ENCODE results near the gene AKT2.
"Not testable (repeated sequence)": the region's sequence is repeated elsewhere in the genome, so short reads cannot be mapped to it uniquely, and the experiment has no call there.

The AKT2 gene

DNA sequence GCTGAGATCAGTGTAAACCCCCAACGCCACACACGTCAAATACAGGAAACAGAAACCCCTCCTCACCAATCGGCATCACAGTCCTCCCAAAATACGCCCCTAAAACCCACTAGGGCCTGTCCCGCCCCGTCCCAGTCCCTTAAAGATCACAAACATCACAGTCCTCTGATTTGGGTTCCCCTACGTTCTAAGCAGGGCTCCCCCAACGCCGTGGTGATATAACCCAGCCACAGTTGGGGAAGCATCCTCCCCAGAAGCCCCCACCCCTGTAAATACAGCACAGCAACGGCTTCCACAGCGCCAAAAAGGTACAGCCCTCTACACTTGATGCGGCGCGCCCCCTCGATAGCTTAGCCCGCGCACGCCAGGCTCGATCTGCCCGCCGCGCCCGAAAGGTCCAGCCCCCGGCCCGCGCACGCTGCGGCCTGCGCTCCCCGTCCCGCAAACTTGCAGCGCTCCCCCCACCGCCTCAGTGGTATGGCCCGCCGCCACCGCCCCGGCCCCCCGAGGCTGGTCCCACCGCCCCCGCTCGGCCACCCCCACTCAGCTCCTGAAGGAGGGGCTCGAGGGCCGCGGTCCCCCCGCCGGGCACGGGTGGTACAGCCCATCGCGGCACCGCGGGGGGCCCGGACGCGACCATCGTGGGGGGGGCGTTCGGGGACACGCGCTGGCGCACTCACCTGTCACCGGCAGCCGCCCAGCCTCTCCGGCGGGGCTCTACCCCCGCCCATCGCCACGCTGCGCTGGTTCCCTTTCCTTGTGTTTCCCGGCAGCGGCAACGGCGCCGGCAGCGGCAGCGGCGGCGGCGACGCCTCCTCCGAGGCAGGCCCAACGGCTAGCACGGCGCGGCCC is at the start of gene AKT2:
AKT2 (minus strand) TSS at position 845 of the 852 bp plus-strand sequence. CDS start 20,078 bp downstream, outside the sequence.
- no peak for DNase-seq (ENCODE audit: low read depth)

- not testable (repeated sequence) for DNase-seq (ENCODE audit: low read depth)
Observed at GRCh38 chr19:40333083-40333482, 47.9 kb upstream of the AKT2 start.

GRCh38 chr19:40332669-40333068 is 47.5 kb upstream of the AKT2 start:
- no peak for DNase-seq (ENCODE audit: low read depth)

DNA sequence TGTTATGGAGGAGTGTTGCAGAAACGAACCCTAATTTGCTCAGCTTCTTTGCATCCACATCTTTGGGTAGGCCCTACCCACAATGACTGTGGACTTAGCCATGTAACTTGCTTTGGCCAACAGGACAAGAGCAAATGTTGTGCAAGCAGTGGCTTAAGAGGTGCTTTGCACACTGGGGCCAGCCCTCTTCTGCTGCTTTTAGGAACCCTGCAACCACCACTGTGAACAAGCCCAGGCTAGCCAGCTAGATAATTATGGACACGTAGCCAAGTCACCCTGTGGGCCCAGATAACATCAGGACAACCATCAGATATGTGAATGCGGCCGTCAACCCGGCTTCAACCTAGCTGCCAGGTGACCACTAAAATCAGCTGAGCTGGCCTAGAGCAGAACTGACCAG is 45.9 kb upstream of the AKT2 start:
- DNase-seq (ENCODE audit: low read depth), result no peak

DNA sequence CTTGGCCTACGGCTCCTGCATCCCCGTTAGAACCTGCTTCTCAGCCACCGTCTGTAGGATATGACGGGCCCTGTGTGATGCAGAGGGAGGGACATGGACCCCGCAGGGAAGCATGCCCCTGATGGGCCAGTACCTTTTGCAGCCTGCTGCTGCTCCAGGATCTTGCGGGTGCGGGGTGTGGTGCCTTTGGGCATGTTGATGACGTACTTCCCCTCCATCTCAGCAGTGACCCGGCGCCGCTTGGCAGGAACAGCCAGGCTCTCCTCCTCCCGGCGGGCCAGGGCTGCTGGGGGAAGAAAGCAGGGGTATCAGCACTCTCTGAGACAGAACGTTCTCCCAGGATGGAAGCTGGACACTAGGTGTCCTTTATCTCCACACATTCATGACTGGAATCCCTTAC is 41.1 kb upstream of the AKT2 start:
- DNase-seq (ENCODE audit: low read depth), result no peak

DNA sequence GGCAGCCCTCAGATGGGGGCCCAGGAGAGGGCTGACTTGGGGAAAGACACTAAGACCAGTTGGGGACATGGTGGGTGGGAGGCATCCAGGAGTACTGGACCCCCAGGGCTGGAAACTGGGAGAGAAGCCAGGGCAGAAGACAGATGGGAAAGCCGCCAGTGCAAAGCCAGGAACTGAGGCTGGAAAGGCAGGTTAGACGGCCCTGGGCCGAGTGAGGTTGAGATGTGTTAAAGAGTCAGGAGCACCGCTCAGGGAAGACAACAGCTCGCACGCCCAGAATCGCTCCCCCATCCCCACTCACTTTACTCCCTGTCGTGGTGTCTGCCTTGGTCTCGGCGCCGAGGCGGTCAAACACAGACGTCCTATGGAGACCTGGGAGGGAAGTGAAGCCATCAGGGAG is 38.6 kb upstream of the AKT2 start:
- no peak for DNase-seq (ENCODE audit: low read depth)

DNA sequence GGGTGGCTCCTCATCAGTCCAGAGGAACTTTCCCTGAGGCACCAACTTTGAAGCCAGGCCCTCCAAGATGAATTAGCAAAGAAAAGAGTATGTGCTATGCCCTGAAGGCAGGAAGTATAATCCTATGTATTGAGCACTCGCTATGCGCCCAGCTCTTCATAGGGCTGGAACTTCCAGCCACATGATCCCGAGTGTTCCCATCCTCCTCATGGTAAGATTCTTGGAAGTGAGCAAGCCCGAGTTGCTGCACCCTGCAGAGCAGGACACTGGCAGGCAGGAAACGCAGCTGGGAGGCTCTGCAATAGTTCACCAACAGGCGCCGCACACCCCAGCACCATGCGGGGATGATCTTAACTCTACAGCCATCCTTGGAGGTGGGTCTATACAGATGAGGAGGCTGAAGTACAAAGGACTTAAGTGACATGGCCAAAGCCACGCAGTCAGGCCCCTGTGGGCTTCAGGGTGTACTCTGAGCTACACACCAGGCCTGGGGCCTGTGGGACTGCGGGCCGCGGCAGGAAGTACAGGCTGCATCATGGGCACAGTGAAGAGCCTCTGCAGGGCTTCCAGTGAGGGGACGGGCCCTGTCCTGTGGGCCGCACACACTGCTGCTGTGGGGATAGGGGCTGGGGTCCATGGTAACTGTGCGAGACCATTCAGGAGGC is 37.9 kb upstream of the AKT2 start:
- no peak for DNase-seq (ENCODE audit: low read depth)

- no peak for DNase-seq (ENCODE audit: low read depth)
Observed at GRCh38 chr19:40322271-40322610, 37.1 kb upstream of the AKT2 start.

DNA sequence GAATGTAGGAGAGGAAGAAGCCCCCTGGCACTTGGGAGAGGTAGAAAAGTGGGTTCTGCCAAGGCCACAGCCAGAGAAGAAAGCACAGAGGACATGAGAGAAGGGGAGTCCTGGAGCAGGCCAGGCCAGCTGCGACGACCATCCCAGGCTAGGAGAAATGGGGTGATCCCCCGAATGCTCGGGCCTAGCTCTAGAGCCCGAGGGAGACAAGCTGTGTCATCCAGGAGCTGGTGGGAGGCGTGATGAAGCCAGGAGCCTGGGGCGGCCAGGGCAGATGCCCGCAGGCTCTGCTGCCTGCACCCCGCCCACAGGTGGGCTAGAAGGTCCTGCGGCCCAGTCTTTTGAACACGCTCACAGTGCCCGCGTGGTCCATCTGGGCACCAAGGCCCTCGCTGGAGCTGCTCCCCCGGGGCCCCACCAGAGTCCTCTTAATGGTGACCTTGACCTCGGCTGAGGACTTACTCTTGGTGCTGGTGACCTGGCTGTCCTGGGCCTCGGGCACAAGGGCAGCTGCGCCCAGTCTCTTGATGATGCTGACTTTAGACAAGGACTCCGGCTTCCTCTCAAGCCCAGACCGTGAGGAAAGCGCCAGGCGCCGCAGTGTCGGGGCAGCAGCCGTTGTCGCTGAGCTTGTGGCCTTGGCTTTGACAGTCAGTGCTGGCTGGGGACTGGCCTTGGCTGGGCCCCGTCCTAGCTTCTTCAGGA is 36.6 kb upstream of the AKT2 start:
- DNase-seq (ENCODE audit: low read depth), result no peak

DNA sequence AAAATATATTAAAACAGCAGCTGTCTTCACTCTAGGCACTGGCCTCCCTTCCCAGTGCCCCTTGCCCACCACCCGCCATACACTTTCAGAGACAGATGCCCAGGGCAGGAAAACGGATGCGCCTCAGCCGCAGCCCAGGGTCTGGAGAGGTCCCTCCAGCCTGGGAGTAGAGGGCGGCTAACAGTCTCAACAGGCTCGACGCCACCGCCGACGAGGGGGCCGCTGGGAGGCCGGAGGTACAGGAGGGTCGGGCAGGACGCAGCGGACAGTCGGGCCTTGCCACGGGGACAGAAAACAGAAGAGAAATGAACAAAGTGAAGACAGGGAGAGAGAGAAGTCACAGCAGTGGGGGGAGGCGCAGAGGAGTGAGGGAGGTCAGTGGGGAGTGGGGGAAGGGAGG is 35.9 kb upstream of the AKT2 start:
- DNase-seq (ENCODE audit: low read depth), result no peak

DNA sequence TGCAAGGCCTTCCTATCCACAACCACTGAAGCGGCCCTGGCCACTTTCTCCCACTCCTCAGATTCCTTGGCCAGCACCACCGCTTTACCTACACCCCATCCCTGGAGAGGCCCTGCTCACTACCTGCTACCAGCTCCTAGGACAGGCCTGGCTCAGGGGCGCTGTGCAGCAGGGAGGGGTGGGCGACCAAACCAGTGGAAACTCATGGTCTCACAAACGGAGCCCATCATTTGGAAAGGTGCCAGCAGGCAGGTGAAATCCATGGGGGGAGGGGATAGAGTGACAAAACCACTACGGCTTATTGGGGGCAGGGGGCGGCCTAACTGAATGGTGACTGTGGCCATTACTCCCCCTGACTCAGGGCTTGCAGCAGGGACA is 35.4 kb upstream of the AKT2 start:
- DNase-seq (ENCODE audit: low read depth), result no peak

DNA sequence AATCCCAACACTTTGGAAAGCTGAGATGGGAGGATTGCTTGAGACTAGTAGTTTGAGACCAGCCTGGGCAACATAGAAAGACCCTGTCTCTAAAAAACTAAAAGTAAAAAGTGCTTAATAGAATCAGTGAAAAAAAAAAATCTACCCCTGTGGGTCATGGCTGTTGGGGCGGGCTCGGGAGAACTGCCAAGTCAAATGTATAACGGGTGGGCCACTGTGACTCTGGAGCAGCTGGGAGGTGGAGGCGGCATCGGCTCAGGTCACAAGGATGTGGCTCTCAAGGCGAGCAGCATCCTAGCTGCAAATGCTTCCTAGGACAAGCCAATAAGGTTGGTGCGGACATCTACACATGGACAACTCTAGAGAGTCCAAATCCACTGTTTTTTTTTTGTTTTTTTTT is 32.2 kb upstream of the AKT2 start:
- no peak for DNase-seq (ENCODE audit: low read depth)

DNA sequence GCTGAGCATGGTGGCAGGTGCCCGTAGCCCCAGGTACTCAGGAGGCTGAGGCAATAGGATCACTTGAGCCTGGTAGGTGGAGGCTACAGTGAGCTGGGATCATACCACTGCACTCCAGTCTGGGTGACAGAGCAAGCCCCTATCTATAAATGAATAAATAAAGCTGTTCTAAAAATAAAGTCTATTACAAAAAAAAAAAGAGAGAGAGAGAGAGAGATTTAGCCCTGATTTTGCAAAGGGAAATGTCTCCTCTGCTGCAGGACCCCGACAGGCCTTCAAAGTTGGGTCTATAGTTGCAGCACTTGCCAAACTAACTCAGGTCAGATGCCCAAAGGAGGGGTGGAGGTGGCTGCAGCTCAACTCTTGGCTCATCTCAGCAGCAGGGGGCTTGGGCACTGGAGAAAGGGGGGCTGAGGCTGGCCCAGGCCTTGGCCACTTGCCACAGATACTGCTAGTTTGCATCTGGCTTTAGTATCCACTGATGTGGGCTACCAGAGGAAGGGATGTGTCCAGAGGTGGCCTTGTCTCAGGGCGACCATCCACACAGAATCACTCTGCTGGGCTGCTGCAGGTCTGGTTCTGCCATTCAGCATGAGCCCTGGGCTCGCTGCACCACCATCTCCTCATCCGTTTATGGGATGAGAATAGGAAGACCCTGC is 30.8 kb upstream of the AKT2 start:
- DNase-seq (ENCODE audit: low read depth), result no peak

DNA sequence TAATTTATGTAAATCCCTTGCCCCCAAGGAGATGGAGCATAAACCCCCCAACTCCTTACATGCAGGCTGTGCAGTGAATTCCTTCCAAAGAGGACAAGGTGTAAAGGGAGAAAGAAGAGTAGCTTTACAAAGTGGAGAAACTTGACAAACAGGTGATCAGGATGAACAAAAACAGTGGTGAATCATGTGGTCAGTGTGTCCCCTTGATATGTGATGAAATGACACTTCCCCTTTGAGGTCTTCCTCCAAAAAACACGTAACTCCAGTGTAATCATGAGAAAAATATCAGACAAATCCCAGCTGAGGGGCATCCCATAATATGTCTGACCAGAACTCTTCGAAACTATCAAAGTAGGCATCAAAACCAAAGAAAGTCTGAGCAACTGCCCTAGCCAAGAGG is 29.5 kb upstream of the AKT2 start:
- no peak for DNase-seq (ENCODE audit: low read depth)

DNA sequence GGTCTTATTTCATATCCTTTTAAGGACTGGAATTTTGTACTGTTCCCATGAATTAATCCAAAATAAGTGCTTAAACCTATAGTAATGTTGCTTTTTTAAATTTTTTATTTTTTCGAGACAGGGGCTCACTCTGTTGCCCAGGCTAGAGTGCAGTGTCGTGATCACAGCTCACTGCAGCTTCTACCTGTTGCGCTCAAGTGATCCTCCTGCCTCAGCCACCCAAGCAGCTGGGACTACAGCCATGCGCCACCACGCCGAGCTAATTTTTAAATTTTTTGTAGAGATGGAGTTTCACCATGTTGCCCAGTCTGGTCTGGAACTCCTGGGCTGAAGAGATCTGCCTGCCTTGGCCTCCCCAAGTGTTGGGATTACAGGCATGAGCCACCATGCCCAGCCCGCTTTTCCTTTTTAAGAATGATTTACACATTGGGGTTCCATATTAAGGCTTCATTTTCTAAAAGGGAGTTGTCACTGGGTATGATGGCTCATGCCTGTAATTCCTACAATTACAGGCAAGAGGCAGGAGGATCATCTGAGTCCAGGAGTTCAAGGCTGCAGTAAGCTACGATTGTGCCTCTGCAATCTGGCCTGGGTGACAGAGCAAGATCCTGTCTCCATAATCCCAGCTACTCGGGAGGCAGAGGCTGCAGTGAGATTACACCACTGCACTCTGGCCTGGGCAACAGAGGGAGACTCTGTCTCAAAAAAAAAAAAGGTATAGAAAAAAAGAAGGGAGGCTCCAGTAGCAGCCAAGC is 28.3 kb upstream of the AKT2 start:
- no peak for DNase-seq (ENCODE audit: low read depth)

- no peak for DNase-seq (ENCODE audit: low read depth)
Observed at GRCh38 chr19:40312533-40312932, 27.4 kb upstream of the AKT2 start.

DNA sequence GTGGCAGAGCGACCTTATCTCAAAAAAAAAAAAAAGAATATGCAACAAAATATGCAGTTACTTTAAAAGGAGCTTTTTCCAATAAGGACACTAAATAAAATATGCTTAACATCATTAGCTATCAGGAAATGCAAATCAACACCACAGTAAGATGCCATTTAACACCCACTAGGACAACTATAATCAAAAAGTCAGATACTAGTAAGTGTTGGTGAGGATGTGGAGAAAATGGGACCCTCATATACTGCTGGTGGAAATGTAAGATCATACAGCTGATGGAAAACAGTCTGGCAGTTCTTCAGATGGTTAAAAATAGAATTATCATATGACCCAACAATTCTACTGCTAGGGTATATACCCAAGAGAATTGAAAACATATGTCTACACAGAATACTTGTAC is 24.5 kb upstream of the AKT2 start:
- no peak for DNase-seq (ENCODE audit: low read depth)

DNA sequence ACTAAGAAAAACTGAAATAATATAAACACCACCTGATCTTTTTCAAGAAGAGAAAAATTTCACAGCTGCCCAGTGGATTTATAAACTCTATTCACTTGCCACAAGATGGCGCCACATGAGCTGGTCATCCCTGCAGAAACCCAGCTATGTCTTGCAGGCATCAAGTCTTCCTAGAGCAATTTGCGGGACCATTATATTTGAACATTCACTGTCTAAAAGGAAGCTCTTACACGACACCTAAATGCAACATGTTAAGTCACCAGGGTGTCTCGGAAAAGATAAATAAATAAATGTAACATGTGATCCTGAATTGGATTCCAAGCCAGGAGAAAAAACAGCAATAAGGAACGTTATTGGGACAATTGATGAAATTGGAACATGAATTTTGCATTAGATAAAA is 20.3 kb upstream of the AKT2 start:
- DNase-seq (ENCODE audit: low read depth), result no peak

DNA sequence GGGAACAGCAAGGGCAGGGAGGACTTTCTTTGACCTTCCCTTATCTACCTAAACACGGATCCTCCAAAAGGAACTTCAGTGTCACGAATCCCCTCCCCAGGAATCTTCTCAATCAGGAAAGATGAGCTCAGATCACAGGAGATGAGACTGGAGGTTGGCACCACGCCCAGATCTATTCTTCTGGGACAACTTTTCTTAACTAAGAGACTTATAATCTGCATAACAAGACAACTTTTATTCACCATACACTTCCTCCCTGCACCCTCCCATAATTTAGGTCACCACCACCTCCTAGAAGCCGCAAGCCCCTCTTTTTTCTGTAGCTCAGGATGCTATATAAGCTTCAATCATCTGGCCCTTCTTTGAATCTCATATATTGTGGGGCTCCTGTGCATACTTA is 19.2 kb upstream of the AKT2 start:
- no peak for DNase-seq (ENCODE audit: low read depth)

DNA sequence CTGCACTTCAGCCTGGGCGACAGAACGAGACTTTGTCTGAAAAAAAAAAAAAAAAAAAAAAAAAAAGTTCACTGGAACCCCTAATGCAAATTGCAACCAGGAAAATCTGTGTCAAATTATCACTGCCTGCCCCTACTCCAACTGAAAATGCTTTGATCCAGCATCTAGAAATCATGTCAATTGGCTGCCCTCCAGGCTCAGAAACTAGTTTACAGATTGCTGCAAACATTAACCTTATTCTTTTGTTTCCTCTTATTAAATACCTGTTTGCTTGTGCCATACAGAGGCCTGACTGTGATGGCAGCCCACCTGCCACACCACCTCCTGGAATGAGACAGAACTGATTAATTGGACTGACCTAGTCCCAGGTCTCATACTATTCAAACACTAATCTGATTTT is 18.6 kb upstream of the AKT2 start:
- no peak for DNase-seq (ENCODE audit: low read depth)

DNA sequence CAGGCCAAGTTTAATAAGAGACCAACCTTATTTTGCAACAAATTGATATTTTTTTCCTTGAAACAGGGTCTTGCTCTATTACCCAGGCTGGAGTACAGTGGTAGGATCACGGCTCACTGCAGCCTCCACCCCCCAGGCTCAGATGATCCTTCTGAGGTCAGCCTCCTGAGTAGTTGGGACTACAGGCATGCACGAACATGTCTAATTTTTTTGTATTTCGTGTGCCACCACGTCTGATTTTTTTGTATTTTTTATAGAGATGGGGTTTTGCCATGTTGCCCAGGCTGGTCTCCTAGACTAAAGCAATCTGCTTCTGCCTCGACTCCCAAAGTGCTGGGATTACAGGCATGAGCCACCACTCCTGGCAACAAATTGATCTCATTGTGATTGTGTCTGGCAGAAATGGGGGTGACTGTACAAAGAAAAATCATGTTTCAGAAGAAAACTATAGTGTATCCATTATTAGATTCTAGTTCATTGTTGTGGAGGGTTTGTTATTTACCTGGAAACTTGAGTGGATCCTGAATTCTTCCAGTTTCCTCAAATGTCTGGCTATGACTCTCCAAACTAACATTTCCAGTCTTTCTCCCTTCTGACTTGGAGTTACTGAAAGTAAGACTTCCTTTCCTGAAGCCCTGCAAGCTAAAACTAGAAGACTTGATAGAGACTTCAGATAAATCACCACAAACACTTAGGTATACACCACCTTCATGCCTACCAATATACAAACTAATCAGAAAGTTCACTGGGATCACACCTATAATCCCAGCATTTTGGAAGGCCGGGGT is 17.3 kb upstream of the AKT2 start:
- DNase-seq (ENCODE audit: low read depth), result no peak
